Measurements from ENCODE around the gene OR10J4. TPM values are rescaled to one million over a fixed set of nuclear protein-coding genes. Genes with fewer than 3 reads are reported as not detected.
"Not testable (repeated sequence)": the region's sequence is repeated elsewhere in the genome, so short reads cannot be mapped to it uniquely, and the experiment has no call there.

Gene OR10J4
- total RNA-seq, 3 donors from 2014 or later = not detected

DNA sequence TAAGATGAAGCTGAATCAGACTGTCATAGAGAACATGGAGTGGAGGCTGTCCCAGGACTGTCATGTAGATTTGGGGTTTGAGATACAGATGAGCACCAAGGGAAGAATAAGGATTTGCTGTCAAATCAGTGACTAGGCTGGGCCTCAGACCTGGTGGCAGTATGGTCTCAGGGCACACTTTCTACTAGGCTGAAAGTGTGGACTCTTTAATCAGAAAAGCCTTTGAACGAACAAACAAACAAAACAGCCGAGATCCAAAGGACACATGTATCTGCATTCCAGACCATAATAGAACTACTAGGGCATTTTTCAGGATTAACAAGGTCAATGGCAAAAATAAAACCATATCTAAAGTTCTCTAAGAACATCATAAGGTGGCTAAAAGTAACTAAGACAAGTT, 10.4 kb downstream of the OR10J4 start:
- no peaks in the 10 kb centered on the region for H3K4me1 ChIP-seq (ENCODE audit: low read depth)
- H3K4me3 ChIP-seq = no peak overlapping the region
- no peaks in the 10 kb centered on the region for H3K9me3 ChIP-seq
- intact Hi-C loops (cut with DNase I, micrococcal nuclease) = no loop called here
- ATAC-seq (no peak), DNase-seq (no peak)
- H3K36me3 ChIP-seq (ENCODE audit: low read depth) = no peaks in the 10 kb centered on the region
- TF ChIP-seq, protein P1, sequence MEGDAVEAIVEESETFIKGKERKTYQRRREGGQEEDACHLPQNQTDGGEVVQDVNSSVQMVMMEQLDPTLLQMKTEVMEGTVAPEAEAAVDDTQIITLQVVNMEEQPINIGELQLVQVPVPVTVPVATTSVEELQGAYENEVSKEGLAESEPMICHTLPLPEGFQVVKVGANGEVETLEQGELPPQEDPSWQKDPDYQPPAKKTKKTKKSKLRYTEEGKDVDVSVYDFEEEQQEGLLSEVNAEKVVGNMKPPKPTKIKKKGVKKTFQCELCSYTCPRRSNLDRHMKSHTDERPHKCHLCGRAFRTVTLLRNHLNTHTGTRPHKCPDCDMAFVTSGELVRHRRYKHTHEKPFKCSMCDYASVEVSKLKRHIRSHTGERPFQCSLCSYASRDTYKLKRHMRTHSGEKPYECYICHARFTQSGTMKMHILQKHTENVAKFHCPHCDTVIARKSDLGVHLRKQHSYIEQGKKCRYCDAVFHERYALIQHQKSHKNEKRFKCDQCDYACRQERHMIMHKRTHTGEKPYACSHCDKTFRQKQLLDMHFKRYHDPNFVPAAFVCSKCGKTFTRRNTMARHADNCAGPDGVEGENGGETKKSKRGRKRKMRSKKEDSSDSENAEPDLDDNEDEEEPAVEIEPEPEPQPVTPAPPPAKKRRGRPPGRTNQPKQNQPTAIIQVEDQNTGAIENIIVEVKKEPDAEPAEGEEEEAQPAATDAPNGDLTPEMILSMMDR (IDR thresholded peaks at IDR 0.05) = no peak

DNA sequence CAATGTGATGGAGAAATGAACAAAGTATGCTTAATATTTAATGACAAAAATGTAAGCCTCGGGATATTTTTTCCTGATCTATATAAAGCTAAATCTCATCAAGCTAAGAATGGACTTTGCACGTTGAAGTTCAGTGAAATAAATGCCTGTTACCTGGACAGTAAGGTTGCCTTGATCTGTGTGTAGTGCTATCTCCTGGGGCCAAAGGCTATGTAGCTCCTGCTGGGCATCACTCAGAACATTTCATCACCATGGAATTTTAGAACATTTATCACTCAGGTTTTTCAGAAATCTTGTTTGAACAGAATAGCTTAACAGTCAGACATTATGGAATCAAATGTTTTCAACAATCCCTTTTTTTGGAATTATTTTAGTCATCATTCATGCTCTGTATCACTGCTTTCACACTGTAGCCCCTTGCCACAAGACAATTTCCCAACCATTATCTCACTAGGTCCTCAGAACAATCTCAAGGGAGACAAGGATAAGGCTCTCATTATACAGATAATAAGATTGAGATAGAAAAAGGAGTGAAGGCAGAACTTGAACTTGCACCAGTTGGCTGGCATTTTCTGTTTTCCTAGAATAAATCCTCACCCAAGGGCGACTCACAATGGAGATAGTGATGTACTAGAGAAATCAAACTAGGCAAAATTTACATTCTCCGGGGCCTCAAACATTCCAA, 11.2 kb downstream of the OR10J4 start:
- TF ChIP-seq, protein P1 (IDR thresholded peaks at IDR 0.05) = no peak
- H3K4me3 ChIP-seq = no peak overlapping the region
- no peaks in the 10 kb centered on the region for H3K4me1 ChIP-seq (ENCODE audit: low read depth)
- no peaks in the 10 kb centered on the region for H3K9me3 ChIP-seq
- H3K36me3 ChIP-seq (ENCODE audit: low read depth) = no peaks in the 10 kb centered on the region
- intact Hi-C loops (cut with DNase I, micrococcal nuclease) = no loop called here
- no peak for DNase-seq
- no peak for ATAC-seq

DNA sequence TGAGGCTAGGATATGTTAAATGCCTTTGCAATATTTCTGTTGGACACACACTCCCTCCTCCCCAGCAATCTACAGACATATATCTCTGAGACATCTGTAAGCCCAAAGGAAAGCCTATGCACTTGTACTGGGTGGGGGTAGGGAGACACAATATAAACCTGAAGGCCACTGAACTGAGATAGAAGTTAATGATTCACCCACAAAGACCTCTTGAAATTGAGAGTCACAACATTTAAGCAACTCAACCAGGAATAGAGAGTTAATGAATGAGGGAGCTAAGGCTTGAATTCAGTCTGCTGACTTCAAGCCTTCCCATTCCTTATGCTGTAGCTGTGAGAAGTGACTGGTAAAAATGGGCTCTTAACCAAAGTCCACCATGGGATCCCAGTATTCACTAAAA, 12.5 kb downstream of the OR10J4 start:
- Histone ChIP-seq H3K4me3 (no peak overlapping the region), H3K9me3 (no peaks in the 10 kb centered on the region), H3K4me1 (ENCODE audit: low read depth) (no peaks in the 10 kb centered on the region), H3K36me3 (ENCODE audit: low read depth) (no peaks in the 10 kb centered on the region)
- DNase-seq (no peak), ATAC-seq (no peak)
- TF ChIP-seq, protein P1 (IDR thresholded peaks at IDR 0.05) = no peak
- intact Hi-C loops (cut with DNase I, micrococcal nuclease) = no loop called here

DNA sequence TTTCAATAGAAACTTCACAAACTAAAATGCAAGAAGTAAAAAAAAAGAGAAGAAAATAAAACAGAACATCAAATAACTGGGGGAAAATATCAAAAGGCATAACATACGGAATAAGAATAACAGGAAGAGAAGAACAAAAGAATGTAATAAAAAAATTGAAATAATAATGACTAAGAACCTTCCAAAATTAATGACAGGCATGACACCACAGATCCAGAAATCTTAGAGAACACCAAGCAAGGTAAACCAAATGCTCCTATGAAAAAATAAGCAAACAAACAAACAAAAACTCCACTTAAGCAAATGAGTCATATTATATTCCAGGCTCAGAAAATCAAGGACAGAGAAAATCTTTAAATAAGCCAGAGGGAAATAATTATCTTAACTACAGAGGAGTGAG, 16.2 kb downstream of the OR10J4 start:
- DNase-seq (no peak), ATAC-seq (no peak)
- TF ChIP-seq, protein P1 (IDR thresholded peaks at IDR 0.05) = no peak
- H3K4me3 ChIP-seq = no peak overlapping the region
- intact Hi-C loops (cut with DNase I, micrococcal nuclease) = no loop called here
- no peaks in the 10 kb centered on the region for H3K4me1 ChIP-seq (ENCODE audit: low read depth)
- no peaks in the 10 kb centered on the region for H3K36me3 ChIP-seq (ENCODE audit: low read depth)
- H3K9me3 ChIP-seq = peaks cover 10% of the 10 kb centered on the region

DNA sequence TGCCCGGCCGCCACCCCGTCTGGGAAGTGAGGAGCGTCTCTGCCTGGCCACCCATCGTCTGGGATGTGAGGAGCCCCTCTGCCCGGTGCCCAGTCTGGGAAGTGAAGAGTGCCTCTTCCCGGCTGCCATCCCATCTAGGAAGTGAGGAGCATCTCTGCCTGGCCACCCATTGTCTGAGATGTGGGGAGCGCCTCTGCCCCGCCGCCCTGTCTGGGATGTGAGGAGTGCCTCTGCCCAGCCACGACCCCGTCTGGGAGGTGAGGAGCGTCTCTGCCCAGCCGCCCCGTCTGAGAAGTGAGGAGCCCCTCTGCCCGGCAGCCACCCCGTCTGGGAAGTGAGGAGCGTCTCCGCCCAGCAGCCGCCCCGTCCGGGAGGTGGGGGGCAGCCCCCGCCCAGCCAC, 17.6 kb downstream of the OR10J4 start:
- intact Hi-C loops (cut with DNase I, micrococcal nuclease); ATAC-seq: not testable (repeated sequence)

DNA sequence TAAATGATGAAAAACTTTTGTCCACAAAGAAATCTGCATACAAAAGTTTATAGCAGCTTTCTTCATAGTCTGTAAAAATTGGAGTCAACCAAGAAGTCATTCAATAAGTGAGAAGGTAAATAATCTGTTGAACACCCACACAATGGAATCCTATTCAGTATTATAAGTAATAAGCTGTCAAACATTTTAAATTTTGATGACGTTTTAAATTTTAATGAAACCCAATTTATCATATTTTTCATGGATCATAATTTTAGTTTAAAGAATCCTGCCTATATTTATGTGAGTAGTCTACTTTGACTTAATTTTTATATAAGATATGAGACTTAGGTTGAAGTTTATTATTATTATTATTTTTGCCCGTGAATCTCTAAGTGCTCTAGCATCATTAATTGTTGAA, 27.5 kb downstream of the OR10J4 start:
- Histone ChIP-seq H3K9me3 (no peaks in the 10 kb centered on the region), H3K36me3 (ENCODE audit: low read depth) (no peaks in the 10 kb centered on the region), H3K4me3 (no peak overlapping the region), H3K4me1 (ENCODE audit: low read depth) (no peaks in the 10 kb centered on the region)
- DNase-seq (no peak), ATAC-seq (no peak)
- TF ChIP-seq, protein P1 (IDR thresholded peaks at IDR 0.05) = no peak
- intact Hi-C loops (cut with DNase I, micrococcal nuclease) = no loop called here

More for the DNA sequence above, 17.6 kb downstream of the OR10J4 start:
- H3K4me3 ChIP-seq; H3K9me3 ChIP-seq; H3K36me3 ChIP-seq (ENCODE audit: low read depth); H3K4me1 ChIP-seq (ENCODE audit: low read depth); DNase-seq: not testable (repeated sequence)

Measured in mucosa of descending colon (tissue), 3 donors.